OCI-LY1 (cell line): ENCODE measurements around the gene CNBD2.

Source experiments
- H2AFZ ChIP-seq: fragments of 200-600 bp; sonication (generic), shearing (Covaris generic); 2 replicates; pipeline ENCODE4 v1.6.0; 2014; ENCODE audit warnings: antibody characterized with exemption, mild to moderate bottlenecking, low read length
- H3F3A ChIP-seq: fragments of 200-600 bp; sonication (generic), shearing (Covaris generic); 2 replicates; pipeline ENCODE4 v1.6.0; 2014; ENCODE audit warnings: mild to moderate bottlenecking, antibody characterized with exemption, low read length, moderate library complexity; ENCODE audit not compliant: insufficient read depth
- H3K27ac ChIP-seq: fragments of 200-600 bp; sonication (generic); 2 replicates; pipeline ENCODE4 v1.5.1; 2014; ENCODE audit warnings: low read length, mixed run types, mild to moderate bottlenecking, low read depth; ENCODE audit not compliant: poor library complexity, severe bottlenecking
- H3K27me3 ChIP-seq: fragments of 200-600 bp; sonication (generic); 2 replicates; pipeline ENCODE4 v1.6.0; 2014; ENCODE audit warnings: antibody characterized with exemption, mild to moderate bottlenecking, low read length, moderate library complexity; ENCODE audit not compliant: insufficient read depth
- H3K36me3 ChIP-seq: fragments of 200-600 bp; sonication (generic); 2 replicates; pipeline ENCODE4 v1.6.1; 2014; ENCODE audit warnings: mild to moderate bottlenecking, antibody characterized with exemption, low read length, moderate library complexity, mixed read lengths; ENCODE audit not compliant: insufficient read depth
- H3K4me1 ChIP-seq: fragments of 200-600 bp; sonication (generic); 2 replicates; pipeline ENCODE4 v1.5.1; 2014; ENCODE audit warnings: mild to moderate bottlenecking, low read length, moderate library complexity; ENCODE audit not compliant: insufficient read depth, severe bottlenecking
- H3K4me2 ChIP-seq: fragments of 200-600 bp; sonication (generic), shearing (Covaris generic); 2 replicates; pipeline ENCODE4 v1.6.1; 2014; ENCODE audit warnings: low read length
- H3K4me3 ChIP-seq: fragments of 200-600 bp; sonication (generic); 2 replicates; pipeline ENCODE4 v1.5.1; 2014; ENCODE audit warnings: low read length, low read depth, mild to moderate bottlenecking, mixed read lengths; ENCODE audit not compliant: poor library complexity, severe bottlenecking
- H3K79me2 ChIP-seq: fragments of 200-600 bp; shearing (Covaris generic); 2 replicates; pipeline ENCODE4 v1.6.1; 2016; ENCODE audit warnings: mixed run types, low read length, mixed read lengths; ENCODE audit not compliant: insufficient read depth
- H3K9ac ChIP-seq: fragments of 200-600 bp; sonication (generic), shearing (Covaris generic); 2 replicates; pipeline ENCODE4 v1.6.1; 2014; ENCODE audit warnings: mild to moderate bottlenecking, low read length, mixed read lengths
- H3K9me2 ChIP-seq: fragments of 200-600 bp; sonication (generic), shearing (Covaris generic); 2 replicates; pipeline ENCODE4 v1.6.1; 2014; ENCODE audit warnings: low read depth, mild to moderate bottlenecking, low read length, mixed read lengths
- H3K9me3 ChIP-seq: fragments of 200-600 bp; shearing (Covaris generic); 2 replicates; pipeline ENCODE4 v1.6.1; 2014; ENCODE audit warnings: low read length, mixed read lengths
- H4K20me1 ChIP-seq: fragments of 200-600 bp; sonication (generic), shearing (Covaris generic); 2 replicates; pipeline ENCODE4 v1.6.0; 2016; ENCODE audit warnings: mild to moderate bottlenecking, low read length; ENCODE audit not compliant: insufficient read depth
- CTCF ChIP-seq: fragments of 200-600 bp; sonication (generic), shearing (Covaris generic); IDR thresholded peaks from 2 replicates; pipeline ENCODE4 v1.5.1; 2017; ENCODE audit warnings: mild to moderate bottlenecking, antibody characterized with exemption, low read length, moderate library complexity, mixed read lengths
- EZH2 ChIP-seq: fragments of 200-600 bp; sonication (generic), shearing (Covaris generic); IDR thresholded peaks from 2 replicates; pipeline ENCODE4 v1.8.0; 2017; ENCODE audit warnings: borderline replicate concordance, mixed run types, mild to moderate bottlenecking, antibody characterized with exemption, low read length, moderate library complexity, mixed read lengths

Gene CNBD2

GRCh38 chr20:36055145-36055544 lies 86.8 kb downstream of the CNBD2 start:
- Histone ChIP-seq H3K4me1 (peaks cover 7% of the 10 kb centered on the region), H3K79me2 (peaks cover 5% of the 10 kb centered on the region), H3K27ac (no peak overlapping the region), H3K9ac (no peak overlapping the region), H3K27me3 (no peaks in the 10 kb centered on the region), H3K36me3 (no peaks in the 10 kb centered on the region), H3K4me3 (no peak overlapping the region), H3K9me2 (no peaks in the 10 kb centered on the region), H3K4me2 (no peak overlapping the region), H3K9me3 (no peaks in the 10 kb centered on the region), H2AFZ (no peak overlapping the region), H4K20me1 (no peaks in the 10 kb centered on the region), H3F3A (no peaks in the 10 kb centered on the region)
- TF ChIP-seq CTCF (no peak), EZH2 (no peak)

GRCh38 chr20:36060676-36061075 lies 92.3 kb downstream of the CNBD2 start:
- Histone ChIP-seq H3K4me3 (no peak overlapping the region), H3K4me2 (no peak overlapping the region), H3K4me1 (peaks cover 13% of the 10 kb centered on the region), H3K9me3 (no peaks in the 10 kb centered on the region), H3K27me3 (no peaks in the 10 kb centered on the region; the same call in 1 of the 2 replicates), H3K36me3 (no peaks in the 10 kb centered on the region; the same call in 1 of the 2 replicates), H3K27ac (no peak overlapping the region), H2AFZ (no peak overlapping the region), H3K9ac (no peak overlapping the region), H4K20me1 (no peaks in the 10 kb centered on the region), H3F3A (no peaks in the 10 kb centered on the region), H3K79me2 (no peaks in the 10 kb centered on the region), H3K9me2 (no peaks in the 10 kb centered on the region)
- no peak for TF ChIP-seq EZH2

GRCh38 chr20:36061754-36062153 lies 93.4 kb downstream of the CNBD2 start:
- no peak overlapping the region for H3K4me3 ChIP-seq
- no peaks in the 10 kb centered on the region for H3K9me2 ChIP-seq
- H3K36me3 ChIP-seq = no peaks in the 10 kb centered on the region; the same call in 1 of the 2 replicates
- H3K9ac ChIP-seq = no peak overlapping the region
- no peaks in the 10 kb centered on the region for H3F3A ChIP-seq
- no peaks in the 10 kb centered on the region for H3K79me2 ChIP-seq
- H3K27me3 ChIP-seq = no peaks in the 10 kb centered on the region; the same call in 1 of the 2 replicates
- H3K9me3 ChIP-seq = no peaks in the 10 kb centered on the region
- H2AFZ ChIP-seq = no peak overlapping the region
- H3K4me2 ChIP-seq = no peak overlapping the region
- no peaks in the 10 kb centered on the region for H4K20me1 ChIP-seq
- no peak for TF ChIP-seq CTCF
- no peak for TF ChIP-seq EZH2
- H3K27ac ChIP-seq = no peak overlapping the region
- peaks cover 13% of the 10 kb centered on the region for H3K4me1 ChIP-seq

- Histone ChIP-seq H3K27me3 (no peaks in the 10 kb centered on the region; the same call in 1 of the 2 replicates), H3K4me2 (no peak overlapping the region), H3K9me2 (no peaks in the 10 kb centered on the region), H3F3A (no peaks in the 10 kb centered on the region), H3K36me3 (no peaks in the 10 kb centered on the region; the same call in 1 of the 2 replicates), H3K9me3 (no peaks in the 10 kb centered on the region), H4K20me1 (no peaks in the 10 kb centered on the region), H3K4me1 (peaks cover 13% of the 10 kb centered on the region), H3K4me3 (no peak overlapping the region), H2AFZ (no peak overlapping the region), H3K9ac (no peak overlapping the region), H3K79me2 (no peaks in the 10 kb centered on the region), H3K27ac (no peak overlapping the region)
- TF ChIP-seq EZH2 = no peak
- TF ChIP-seq CTCF = no peak
Observed at GRCh38 chr20:36062799-36063198, 94.4 kb downstream of the CNBD2 start.
